ENCODE results near the gene KHK.

The KHK gene

GRCh38 chr2:27050281-27050995, 36.1 kb upstream of the KHK start:
- WGBS, 2 experiments (ENCODE audit: insufficient coverage in 2 of 2), result 0% methylated on average over 34 to 40 of the region's 48 CpGs

GRCh38 chr2:27050996-27051901, 35.3 kb upstream of the KHK start, which contains the start of gene AGBL5:
TSS of gene AGBL5 (plus strand) at chr2:27051668. CDS start at chr2:27052959, 1,291 bp downstream.
- peaks cover 31% of the 10 kb centered on the region for H3K36me3 ChIP-seq (ENCODE audit: control insufficient read depth, insufficient read depth, low read length)
- WGBS, 2 experiments (ENCODE audit: insufficient coverage in 2 of 2), result 0% methylated on average over 52 to 55 of the region's 67 CpGs
- H3K4me3 ChIP-seq (ENCODE audit: extremely low read depth, insufficient read depth, low read length, poor library complexity, severe bottlenecking), result peak within 1 kb of the TSS; percentile 87
- no peaks in the 10 kb centered on the region for H3K9me3 ChIP-seq (ENCODE audit: control insufficient read depth, low read length)
- H3K27ac ChIP-seq (ENCODE audit: low read depth, low read length, severe bottlenecking), result peak within 1 kb of the TSS; percentile 88
- H3K4me1 ChIP-seq (ENCODE audit: control insufficient read depth, insufficient read depth, low read length, poor library complexity, severe bottlenecking), result peaks cover 16% of the 10 kb centered on the region

More at GRCh38 chr2:27050281-27050995, 36.1 kb upstream of the KHK start:
- peaks cover 16% of the 10 kb centered on the region for H3K4me1 ChIP-seq (ENCODE audit: control insufficient read depth, insufficient read depth, low read length, poor library complexity, severe bottlenecking)
- H3K36me3 ChIP-seq (ENCODE audit: control insufficient read depth, insufficient read depth, low read length), result peaks cover 23% of the 10 kb centered on the region
- peak overlapping the region; percentile 88 for H3K27ac ChIP-seq (ENCODE audit: low read depth, low read length, severe bottlenecking)
- no peaks in the 10 kb centered on the region for H3K9me3 ChIP-seq (ENCODE audit: control insufficient read depth, low read length)
- H3K4me3 ChIP-seq (ENCODE audit: extremely low read depth, insufficient read depth, low read length, poor library complexity, severe bottlenecking), result peak overlapping the region; percentile 87

GRCh38 chr2:27051902-27052645, 34.5 kb upstream of the KHK start:
- 0 to 5% methylated on average over 12 to 16 of the region's 24 CpGs for WGBS, 2 experiments (ENCODE audit: insufficient coverage in 2 of 2)
- H3K27ac ChIP-seq (ENCODE audit: low read depth, low read length, severe bottlenecking), result peak overlapping the region; percentile 88
- peaks cover 16% of the 10 kb centered on the region for H3K4me1 ChIP-seq (ENCODE audit: control insufficient read depth, insufficient read depth, low read length, poor library complexity, severe bottlenecking)
- H3K36me3 ChIP-seq (ENCODE audit: control insufficient read depth, insufficient read depth, low read length), result peaks cover 39% of the 10 kb centered on the region
- H3K4me3 ChIP-seq (ENCODE audit: extremely low read depth, insufficient read depth, low read length, poor library complexity, severe bottlenecking), result peak overlapping the region; percentile 87
- no peaks in the 10 kb centered on the region for H3K9me3 ChIP-seq (ENCODE audit: control insufficient read depth, low read length)

GRCh38 chr2:27053321-27053720, 33.3 kb upstream of the KHK start:
- Histone ChIP-seq H3K27ac (ENCODE audit: low read depth, low read length, severe bottlenecking) (no peak overlapping the region), H3K9me3 (ENCODE audit: control insufficient read depth, low read length) (no peaks in the 10 kb centered on the region), H3K36me3 (ENCODE audit: control insufficient read depth, insufficient read depth, low read length) (peaks cover 50% of the 10 kb centered on the region), H3K4me1 (ENCODE audit: control insufficient read depth, insufficient read depth, low read length, poor library complexity, severe bottlenecking) (peaks cover 16% of the 10 kb centered on the region), H3K4me3 (ENCODE audit: extremely low read depth, insufficient read depth, low read length, poor library complexity, severe bottlenecking) (no peak overlapping the region)
- WGBS, 2 experiments (ENCODE audit: insufficient coverage in 2 of 2), result 89 to 100% methylated on average over 8 to 11 of the region's 11 CpGs

- peaks cover 55% of the 10 kb centered on the region for H3K36me3 ChIP-seq (ENCODE audit: control insufficient read depth, insufficient read depth, low read length)
- H3K4me1 ChIP-seq (ENCODE audit: control insufficient read depth, insufficient read depth, low read length, poor library complexity, severe bottlenecking), result peaks cover 16% of the 10 kb centered on the region
- WGBS, 2 experiments (ENCODE audit: insufficient coverage in 2 of 2), result 81 to 83% methylated on average over 6 to 8 of the region's 8 CpGs
- no peak overlapping the region for H3K4me3 ChIP-seq (ENCODE audit: extremely low read depth, insufficient read depth, low read length, poor library complexity, severe bottlenecking)
- no peaks in the 10 kb centered on the region for H3K9me3 ChIP-seq (ENCODE audit: control insufficient read depth, low read length)
- no peak overlapping the region for H3K27ac ChIP-seq (ENCODE audit: low read depth, low read length, severe bottlenecking)
These were observed 32.8 kb upstream of the KHK start for GRCh38 chr2:27053776-27054175.

- Histone ChIP-seq H3K36me3 (ENCODE audit: control insufficient read depth, insufficient read depth, low read length) (peaks cover 64% of the 10 kb centered on the region), H3K9me3 (ENCODE audit: control insufficient read depth, low read length) (no peaks in the 10 kb centered on the region), H3K4me1 (ENCODE audit: control insufficient read depth, insufficient read depth, low read length, poor library complexity, severe bottlenecking) (peaks cover 8% of the 10 kb centered on the region), H3K4me3 (ENCODE audit: extremely low read depth, insufficient read depth, low read length, poor library complexity, severe bottlenecking) (no peak overlapping the region), H3K27ac (ENCODE audit: low read depth, low read length, severe bottlenecking) (no peak overlapping the region)
- WGBS, 2 experiments (ENCODE audit: insufficient coverage in 2 of 2), result 94% methylated on average over 8 to 11 of the region's 11 CpGs
These were observed 31.9 kb upstream of the KHK start for GRCh38 chr2:27054721-27055120.

GRCh38 chr2:27057184-27057583, 29.4 kb upstream of the KHK start:
- Histone ChIP-seq H3K27ac (ENCODE audit: low read depth, low read length, severe bottlenecking) (no peak overlapping the region), H3K4me3 (ENCODE audit: extremely low read depth, insufficient read depth, low read length, poor library complexity, severe bottlenecking) (no peak overlapping the region), H3K9me3 (ENCODE audit: control insufficient read depth, low read length) (no peaks in the 10 kb centered on the region), H3K36me3 (ENCODE audit: control insufficient read depth, insufficient read depth, low read length) (peaks cover 83% of the 10 kb centered on the region), H3K4me1 (ENCODE audit: control insufficient read depth, insufficient read depth, low read length, poor library complexity, severe bottlenecking) (peaks cover 7% of the 10 kb centered on the region)
- 94 to 100% methylated on average over 2 to 4 of the region's 6 CpGs for WGBS, 2 experiments (ENCODE audit: insufficient coverage in 2 of 2)

GRCh38 chr2:27058210-27058609, 28.4 kb upstream of the KHK start:
- H3K4me3 ChIP-seq (ENCODE audit: extremely low read depth, insufficient read depth, low read length, poor library complexity, severe bottlenecking), result no peak overlapping the region
- WGBS, 2 experiments (ENCODE audit: insufficient coverage in 2 of 2), result 94 to 97% methylated on average over 10 of the region's 10 CpGs
- H3K27ac ChIP-seq (ENCODE audit: low read depth, low read length, severe bottlenecking), result no peak overlapping the region
- peaks cover 92% of the 10 kb centered on the region for H3K36me3 ChIP-seq (ENCODE audit: control insufficient read depth, insufficient read depth, low read length)
- no peaks in the 10 kb centered on the region for H3K4me1 ChIP-seq (ENCODE audit: control insufficient read depth, insufficient read depth, low read length, poor library complexity, severe bottlenecking)
- H3K9me3 ChIP-seq (ENCODE audit: control insufficient read depth, low read length), result no peaks in the 10 kb centered on the region

- H3K4me3 ChIP-seq (ENCODE audit: extremely low read depth, insufficient read depth, low read length, poor library complexity, severe bottlenecking), result no peak overlapping the region
- H3K36me3 ChIP-seq (ENCODE audit: control insufficient read depth, insufficient read depth, low read length), result peaks cover 88% of the 10 kb centered on the region
- 93 to 99% methylated on average over 12 to 13 of the region's 15 CpGs for WGBS, 2 experiments (ENCODE audit: insufficient coverage in 2 of 2)
- H3K9me3 ChIP-seq (ENCODE audit: control insufficient read depth, low read length), result no peaks in the 10 kb centered on the region
- H3K27ac ChIP-seq (ENCODE audit: low read depth, low read length, severe bottlenecking), result no peak overlapping the region
- no peaks in the 10 kb centered on the region for H3K4me1 ChIP-seq (ENCODE audit: control insufficient read depth, insufficient read depth, low read length, poor library complexity, severe bottlenecking)
These were observed 27.3 kb upstream of the KHK start for GRCh38 chr2:27059141-27059820.

GRCh38 chr2:27060323-27060722, 26.2 kb upstream of the KHK start:
- no peak overlapping the region for H3K27ac ChIP-seq (ENCODE audit: low read depth, low read length, severe bottlenecking)
- H3K36me3 ChIP-seq (ENCODE audit: control insufficient read depth, insufficient read depth, low read length), result peaks cover 86% of the 10 kb centered on the region
- no peak overlapping the region for H3K4me3 ChIP-seq (ENCODE audit: extremely low read depth, insufficient read depth, low read length, poor library complexity, severe bottlenecking)
- H3K9me3 ChIP-seq (ENCODE audit: control insufficient read depth, low read length), result no peaks in the 10 kb centered on the region
- 80 to 91% methylated on average over 2 to 3 of the region's 3 CpGs for WGBS, 2 experiments (ENCODE audit: insufficient coverage in 2 of 2)
- no peaks in the 10 kb centered on the region for H3K4me1 ChIP-seq (ENCODE audit: control insufficient read depth, insufficient read depth, low read length, poor library complexity, severe bottlenecking)
